ENCODE measurements around the gene DNALI1. TPM values are rescaled to one million over a fixed set of nuclear protein-coding genes. Genes with fewer than 3 reads are reported as not detected.

The DNALI1 gene
- total and polyA plus RNA-seq, 2 experiments from 2014 or later = 0.32 to 2.1 TPM

GRCh38 chr1:37601441-37601840 is 44.7 kb downstream of the DNALI1 start:
- Histone ChIP-seq H3K4me3 (no peak overlapping the region), H3K79me2 (ENCODE audit: insufficient read depth) (no peaks in the 10 kb centered on the region), H3K9me3 (ENCODE audit: low read depth) (no peaks in the 10 kb centered on the region), H3K9ac (no peak overlapping the region), H3K9me2 (ENCODE audit: insufficient read depth) (no peaks in the 10 kb centered on the region), H4K20me1 (ENCODE audit: insufficient read depth) (no peaks in the 10 kb centered on the region), H3K27me3 (replicated peaks; ENCODE audit: insufficient read depth) (no peaks in the 10 kb centered on the region), H3K4me1 (ENCODE audit: insufficient read depth) (peaks cover 14% of the 10 kb centered on the region), H3K4me2 (ENCODE audit: unreplicated experiment) (no peak overlapping the region), H3K27ac (no peak overlapping the region), H2AFZ (no peak overlapping the region), H3F3A (ENCODE audit: insufficient read depth) (peaks cover 9% of the 10 kb centered on the region), H3K36me3 (ENCODE audit: low read depth) (no peaks in the 10 kb centered on the region)
- DNase-seq = no peak
- in situ Hi-C loops (cut with MboI) = no loop called here
- TF ChIP-seq EZH2 (IDR thresholded peaks at IDR 0.05; ENCODE audit: insufficient read depth, poor library complexity, severe bottlenecking) = no peak
- no peak for TF ChIP-seq EZH2phosphoT487 (IDR thresholded peaks at IDR 0.05; ENCODE audit: insufficient read depth, low read depth)

DNA sequence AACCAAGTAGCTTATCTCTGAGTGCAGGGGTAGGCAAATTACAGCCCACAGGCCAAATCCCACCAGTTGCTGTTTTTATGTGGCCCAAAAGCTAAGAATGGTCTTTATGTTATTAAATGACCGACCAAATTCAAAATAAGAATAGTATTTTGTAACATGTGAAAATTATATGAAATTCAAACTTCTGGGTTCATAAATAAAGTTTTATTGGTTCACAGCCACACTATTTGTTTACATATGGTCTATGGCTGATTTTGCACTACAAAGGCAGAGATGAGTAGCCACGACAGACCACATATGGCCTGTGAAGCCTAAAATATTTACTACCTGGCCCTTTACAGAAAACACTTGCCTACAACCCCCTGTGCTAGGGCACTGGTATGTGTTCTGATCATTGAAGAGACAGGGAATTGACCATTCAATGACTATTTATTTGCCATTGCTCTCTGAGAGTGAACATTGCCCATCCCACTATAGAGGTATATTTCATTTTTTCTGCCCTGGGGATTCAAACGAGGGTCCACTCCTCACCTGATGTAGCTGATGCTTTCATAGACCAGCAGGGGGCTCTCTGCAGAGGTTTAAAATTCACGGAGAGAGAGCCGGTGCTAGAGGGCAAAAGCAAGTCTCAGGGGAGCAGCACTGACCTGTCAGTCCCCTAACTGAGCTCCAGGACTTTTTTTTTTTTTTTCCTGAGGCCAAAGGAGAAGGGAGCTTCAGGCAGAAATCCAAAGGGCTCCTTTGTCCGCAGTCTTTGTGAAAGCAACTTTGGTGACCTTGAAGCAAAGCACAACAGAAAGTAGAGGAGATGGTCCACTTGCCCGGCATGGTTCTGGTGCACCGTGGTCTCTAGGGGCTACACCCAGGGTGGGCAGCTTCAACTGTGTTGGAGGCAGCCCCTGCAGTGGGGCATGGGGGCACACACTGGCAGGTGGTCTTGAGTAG is 46.3 kb downstream of the DNALI1 start:
- Histone ChIP-seq H4K20me1 (ENCODE audit: insufficient read depth) (no peaks in the 10 kb centered on the region), H3K4me1 (ENCODE audit: insufficient read depth) (peaks cover 17% of the 10 kb centered on the region), H3K27ac (no peak overlapping the region), H3K36me3 (ENCODE audit: low read depth) (no peaks in the 10 kb centered on the region), H3K79me2 (ENCODE audit: insufficient read depth) (no peaks in the 10 kb centered on the region), H3K9me2 (ENCODE audit: insufficient read depth) (no peaks in the 10 kb centered on the region), H3K9ac (no peak overlapping the region), H3K9me3 (ENCODE audit: low read depth) (no peaks in the 10 kb centered on the region), H3K4me2 (ENCODE audit: unreplicated experiment) (no peak overlapping the region), H2AFZ (no peak overlapping the region), H3K4me3 (no peak overlapping the region), H3F3A (ENCODE audit: insufficient read depth) (peaks cover 4% of the 10 kb centered on the region; the same call in 1 of the 2 replicates), H3K27me3 (replicated peaks; ENCODE audit: insufficient read depth) (no peaks in the 10 kb centered on the region)
- 41 to 45% methylated on average over 8 of the region's 8 CpGs for WGBS, 2 experiments (ENCODE audit: low coverage in 1 of 2, low lambda C conversion rate in 2 of 2, missing lambda C conversion rate in 2 of 2)
- no peak for TF ChIP-seq EZH2phosphoT487 (IDR thresholded peaks at IDR 0.05; ENCODE audit: insufficient read depth, low read depth)
- TF ChIP-seq EZH2 (IDR thresholded peaks at IDR 0.05; ENCODE audit: insufficient read depth, poor library complexity, severe bottlenecking) = no peak
- in situ Hi-C loops (cut with MboI) = no loop called here
- peak; percentile 74 for DNase-seq

DNA sequence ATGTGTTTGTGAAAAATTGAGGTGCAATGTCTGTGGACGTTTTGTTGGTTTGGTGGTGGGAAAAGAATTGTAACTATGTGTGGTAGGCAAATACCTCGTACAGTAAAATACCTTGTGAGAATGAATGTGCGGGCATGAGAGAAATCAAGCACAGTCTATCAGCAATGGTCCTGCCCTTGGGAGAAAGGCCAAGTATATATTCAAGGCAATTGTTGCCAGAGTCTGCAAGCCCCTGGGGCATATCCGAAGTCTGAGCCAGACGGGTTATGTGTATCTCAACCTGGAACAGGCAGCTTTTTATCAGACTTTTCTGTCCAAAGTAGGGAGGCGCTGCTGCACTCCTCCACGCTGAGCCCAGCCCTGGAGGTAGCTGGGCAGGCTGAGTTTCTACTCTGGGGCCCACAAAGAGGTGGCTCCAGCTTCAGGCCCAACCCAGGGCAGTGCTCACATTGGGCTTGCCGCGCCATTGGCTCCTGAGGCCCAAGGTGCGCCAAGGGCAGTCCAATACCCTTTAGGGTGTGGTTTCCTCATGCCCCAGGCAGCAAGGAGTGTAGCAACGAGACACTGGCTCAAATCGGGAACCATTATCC is 48.4 kb downstream of the DNALI1 start:
- no peak for DNase-seq
- no peaks in the 10 kb centered on the region for H3K9me2 ChIP-seq (ENCODE audit: insufficient read depth)
- 75 to 76% methylated on average over 12 of the region's 12 CpGs for WGBS, 2 experiments (ENCODE audit: low coverage in 1 of 2, low lambda C conversion rate in 2 of 2, missing lambda C conversion rate in 2 of 2)
- no peak overlapping the region for H3K4me2 ChIP-seq (ENCODE audit: unreplicated experiment)
- no peaks in the 10 kb centered on the region for H3K79me2 ChIP-seq (ENCODE audit: insufficient read depth)
- no peaks in the 10 kb centered on the region for H4K20me1 ChIP-seq (ENCODE audit: insufficient read depth)
- in situ Hi-C loops (cut with MboI) = loop anchor here (5.0 kb wide), 1 partner anchor 62 kb away; no protein-coding TSS in a partner anchor
- peaks cover 4% of the 10 kb centered on the region; the same call in 1 of the 2 replicates for H3F3A ChIP-seq (ENCODE audit: insufficient read depth)
- TF ChIP-seq EZH2phosphoT487 (IDR thresholded peaks at IDR 0.05; ENCODE audit: insufficient read depth, low read depth) = no peak
- TF ChIP-seq EZH2 (IDR thresholded peaks at IDR 0.05; ENCODE audit: insufficient read depth, poor library complexity, severe bottlenecking) = no peak
- no peaks in the 10 kb centered on the region for H3K27me3 ChIP-seq (replicated peaks; ENCODE audit: insufficient read depth)
- peak overlapping the region; percentile 67 for H3K27ac ChIP-seq
- H3K9me3 ChIP-seq (ENCODE audit: low read depth) = no peaks in the 10 kb centered on the region
- peaks cover 17% of the 10 kb centered on the region for H3K4me1 ChIP-seq (ENCODE audit: insufficient read depth)
- no peak overlapping the region for H3K9ac ChIP-seq
- H3K4me3 ChIP-seq = no peak overlapping the region
- no peak overlapping the region; the same call in 1 of the 2 replicates for H2AFZ ChIP-seq
- H3K36me3 ChIP-seq (ENCODE audit: low read depth) = no peaks in the 10 kb centered on the region

DNA sequence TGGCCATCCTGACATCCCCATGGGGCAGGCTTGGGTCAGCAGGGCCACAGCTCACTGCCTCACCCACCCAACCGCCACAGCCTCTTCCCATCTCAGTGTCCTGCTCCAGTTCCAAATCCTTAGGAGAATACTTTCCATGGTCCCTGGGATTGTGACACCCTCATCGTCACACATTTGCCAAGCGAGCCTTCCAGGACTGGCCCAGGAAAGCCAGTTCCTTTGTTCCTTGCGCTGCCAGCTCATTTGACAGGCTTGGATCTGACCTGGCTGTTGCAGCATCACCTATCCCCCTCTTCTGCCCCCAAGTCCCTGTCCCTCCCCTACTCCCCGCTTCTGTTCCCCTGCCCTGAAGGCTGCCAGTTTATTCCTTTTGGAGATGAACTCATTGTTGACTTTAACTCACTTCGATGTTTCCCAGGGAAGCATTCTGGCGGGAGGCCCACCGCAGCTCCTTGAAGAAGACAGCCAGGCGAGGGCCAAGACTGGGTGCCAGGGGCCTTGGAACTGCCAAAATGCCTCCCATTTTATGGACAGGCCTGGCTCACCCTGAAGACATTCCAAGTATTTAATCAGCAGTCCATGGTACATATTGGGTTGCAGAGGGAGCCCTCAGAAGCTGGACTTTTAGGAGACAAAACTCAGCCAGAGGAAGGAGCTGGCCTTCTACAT is 49.2 kb downstream of the DNALI1 start:
- TF ChIP-seq EZH2 (IDR thresholded peaks at IDR 0.05; ENCODE audit: insufficient read depth, poor library complexity, severe bottlenecking) = no peak
- TF ChIP-seq EZH2phosphoT487 (IDR thresholded peaks at IDR 0.05; ENCODE audit: insufficient read depth, low read depth) = no peak
- Histone ChIP-seq H3K4me3 (peak overlapping the region; percentile 47), H3K9me3 (ENCODE audit: low read depth) (no peaks in the 10 kb centered on the region), H3F3A (ENCODE audit: insufficient read depth) (peaks cover 4% of the 10 kb centered on the region; the same call in 1 of the 2 replicates), H3K79me2 (ENCODE audit: insufficient read depth) (no peaks in the 10 kb centered on the region), H3K9ac (peak overlapping the region; percentile 45), H3K4me2 (ENCODE audit: unreplicated experiment) (peak overlapping the region; percentile 53), H4K20me1 (ENCODE audit: insufficient read depth) (no peaks in the 10 kb centered on the region), H2AFZ (peak overlapping the region; percentile 76), H3K4me1 (ENCODE audit: insufficient read depth) (peaks cover 17% of the 10 kb centered on the region), H3K9me2 (ENCODE audit: insufficient read depth) (no peaks in the 10 kb centered on the region), H3K27ac (peak overlapping the region; percentile 67), H3K36me3 (ENCODE audit: low read depth) (no peaks in the 10 kb centered on the region), H3K27me3 (replicated peaks; ENCODE audit: insufficient read depth) (no peaks in the 10 kb centered on the region)
- DNase-seq = peak; percentile 70
- in situ Hi-C loops (cut with MboI) = loop anchor here (5.0 kb wide), 1 partner anchor 61 kb away; no protein-coding TSS in a partner anchor
- WGBS, 2 experiments (ENCODE audit: low coverage in 1 of 2, low lambda C conversion rate in 2 of 2, missing lambda C conversion rate in 2 of 2) = 20 to 21% methylated on average over 9 of the region's 9 CpGs

Data from GM23248 (cell line).